Measurements from ENCODE around the gene GP1BA. TPM values are rescaled to one million over a fixed set of nuclear protein-coding genes. Genes with fewer than 3 reads are reported as not detected.

GP1BA gene
- total and polyA plus RNA-seq, 2 donors (not counting 3 experiments of a cell fraction or from before 2014, with no cell fraction given), result not detected

GRCh38 chr17:4895121-4895520, 37.0 kb upstream of the GP1BA start:
- POLR2A ChIA-PET, result no interaction called here
- dilution Hi-C loops (cut with MboI; ENCODE audit: extremely low pct_ligation_motif_present, low sequenced_read_pairs), result no loop called here
- FAIRE-seq, result no peak

DNA sequence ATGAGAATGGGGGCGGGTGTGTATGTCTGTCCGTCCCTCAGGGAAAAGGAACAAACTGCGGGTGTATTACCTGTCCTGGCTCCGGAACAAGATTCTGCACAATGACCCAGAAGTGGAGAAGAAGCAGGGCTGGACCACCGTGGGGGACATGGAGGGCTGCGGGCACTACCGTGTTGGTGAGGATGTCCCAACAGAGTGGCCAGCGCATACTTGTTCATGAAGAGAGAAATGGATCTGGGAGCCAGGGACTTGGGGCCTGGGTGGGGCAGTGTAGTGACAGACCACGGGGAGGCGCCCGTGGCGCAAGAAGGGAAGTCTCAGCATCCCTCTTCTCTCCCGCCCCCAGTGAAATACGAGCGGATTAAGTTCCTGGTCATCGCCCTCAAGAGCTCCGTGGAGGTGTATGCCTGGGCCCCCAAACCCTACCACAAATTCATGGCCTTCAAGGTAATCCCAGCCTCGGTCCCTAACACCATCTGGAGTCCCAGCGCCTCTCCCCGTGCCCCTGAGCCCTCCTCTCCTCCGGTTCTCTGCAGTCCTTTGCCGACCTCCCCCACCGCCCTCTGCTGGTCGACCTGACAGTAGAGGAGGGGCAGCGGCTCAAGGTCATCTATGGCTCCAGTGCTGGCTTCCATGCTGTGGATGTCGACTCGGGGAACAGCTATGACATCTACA, 36.3 kb upstream of the GP1BA start:
- BruUV-seq (replicated peaks), result no TSS peak
- intact Hi-C loops (cut with micrococcal nuclease), result no loop called here
- POLR2A ChIA-PET, result no interaction called here

More at GRCh38 chr17:4895121-4895520, 37.0 kb upstream of the GP1BA start:
- Histone ChIP-seq H3K4me3 (replicated peaks in 1 of 3; ENCODE audit: insufficient read depth in 1 of 3, low read depth in 1 of 3, low read length in 3 of 3) (no peak overlapping the region), H3K9ac (replicated peaks; ENCODE audit: extremely low read depth, insufficient read depth, low read length) (no peak overlapping the region), H3K79me2 (ENCODE audit: control insufficient read depth, insufficient read depth, low read length) (no peaks in the 10 kb centered on the region), H3K36me3 (ENCODE audit: control insufficient read depth in 2 of 2, extremely low read depth in 1 of 2, insufficient read depth in 2 of 2, low read length in 2 of 2) (peaks cover 0 to 61% of the 10 kb centered on the region in 2 experiments), H3K27me3 (ENCODE audit: control insufficient read depth in 2 of 2, insufficient read depth in 2 of 2, low read length in 2 of 2) (no peaks in the 10 kb centered on the region), H3K4me2 (ENCODE audit: insufficient read depth, low read length) (no peak overlapping the region), H3K27ac (ENCODE audit: insufficient read depth, low read depth, low read length) (no peak overlapping the region), H4K20me1 (replicated peaks; ENCODE audit: control insufficient read depth, extremely low read depth, insufficient read depth, low read length) (no peaks in the 10 kb centered on the region), H3K9me1 (replicated peaks; ENCODE audit: control insufficient read depth, extremely low read depth, insufficient read depth, low read length) (no peaks in the 10 kb centered on the region), H2AFZ (ENCODE audit: low read depth, low read length) (no peak overlapping the region), H3K4me1 (ENCODE audit: control insufficient read depth, extremely low read depth, insufficient read depth, low read length) (peaks cover 6% of the 10 kb centered on the region), H3K9me3 (replicated peaks; ENCODE audit: control insufficient read depth, insufficient read depth, low read length) (no peaks in the 10 kb centered on the region)
- intact Hi-C loops (cut with micrococcal nuclease), result no loop called here
- TF ChIP-seq POLR2AphosphoS5 (IDR thresholded peaks at IDR 0.05; ENCODE audit: insufficient read depth, low read depth, low read length), result no peak
- no peak for DNase-seq (ENCODE audit: low read depth, low spot score)
- no TSS peak for BruUV-seq (replicated peaks)
- CTCF ChIA-PET, result interaction anchor here (1.1 kb wide), 1 partner anchor 185 kb away, joined by 6 read pairs; the partner anchor contains the start of gene ARRB2

More for the DNA sequence above, 36.3 kb upstream of the GP1BA start:
- Histone ChIP-seq H3K4me1 (ENCODE audit: control insufficient read depth, extremely low read depth, insufficient read depth, low read length) (peaks cover 6% of the 10 kb centered on the region), H2AFZ (ENCODE audit: low read depth, low read length) (no peak overlapping the region), H3K4me2 (ENCODE audit: insufficient read depth, low read length) (no peak overlapping the region), H3K79me2 (ENCODE audit: control insufficient read depth, insufficient read depth, low read length) (no peaks in the 10 kb centered on the region), H3K9ac (replicated peaks; ENCODE audit: extremely low read depth, insufficient read depth, low read length) (no peak overlapping the region), H3K9me1 (replicated peaks; ENCODE audit: control insufficient read depth, extremely low read depth, insufficient read depth, low read length) (no peaks in the 10 kb centered on the region), H4K20me1 (replicated peaks; ENCODE audit: control insufficient read depth, extremely low read depth, insufficient read depth, low read length) (no peaks in the 10 kb centered on the region), H3K36me3 (ENCODE audit: control insufficient read depth in 2 of 2, extremely low read depth in 1 of 2, insufficient read depth in 2 of 2, low read length in 2 of 2) (peaks cover 0 to 55% of the 10 kb centered on the region in 2 experiments), H3K27ac (ENCODE audit: insufficient read depth, low read depth, low read length) (no peak overlapping the region), H3K27me3 (ENCODE audit: control insufficient read depth in 2 of 2, insufficient read depth in 2 of 2, low read length in 2 of 2) (no peaks in the 10 kb centered on the region), H3K9me3 (replicated peaks; ENCODE audit: control insufficient read depth, insufficient read depth, low read length) (no peaks in the 10 kb centered on the region), H3K4me3 (replicated peaks in 1 of 3; ENCODE audit: insufficient read depth in 1 of 3, low read depth in 1 of 3, low read length in 3 of 3) (no peak overlapping the region)
- CTCF ChIA-PET, result interaction anchor here (1.2 to 1.5 kb wide), 4 partner anchors 13 to 108 kb away, joined by 3 to 7 read pairs (median 5); no protein-coding TSS in a partner anchor
- FAIRE-seq (no peak), DNase-seq (ENCODE audit: low read depth, low spot score) (no peak)
- TF ChIP-seq POLR2A (IDR thresholded peaks at IDR 0.05; ENCODE audit: low read depth, low read length) (no peak), POLR2AphosphoS5 (IDR thresholded peaks at IDR 0.05; ENCODE audit: insufficient read depth, low read depth, low read length) (no peak), CTCF (IDR thresholded peaks at IDR 0.05; ENCODE audit: extremely low read depth in 1 of 2, insufficient read depth in 1 of 2, low read depth in 1 of 2, low read length in 2 of 2) (no peak), JUN (IDR thresholded peaks at IDR 0.05; ENCODE audit: borderline replicate concordance, insufficient read depth, insufficient read length, low read depth) (no peak), FOS (IDR thresholded peaks at IDR 0.05; ENCODE audit: borderline replicate concordance, insufficient read depth, low read length) (no peak), MAX (IDR thresholded peaks at IDR 0.05; ENCODE audit: insufficient read depth, insufficient read length) (no peak), EZH2 (IDR thresholded peaks at IDR 0.05; ENCODE audit: borderline replicate concordance, low read depth, low read length, severe bottlenecking) (no peak), GATA2 (IDR thresholded peaks at IDR 0.05; ENCODE audit: insufficient read depth, insufficient read length, low read depth, low read length) (no peak), MYC (IDR thresholded peaks at IDR 0.05; ENCODE audit: low read depth, low read length) (no peak)
- dilution Hi-C loops (cut with MboI; ENCODE audit: extremely low pct_ligation_motif_present, low sequenced_read_pairs), result no loop called here
